Measurements from ENCODE around the gene CENPE. TPM values are rescaled to one million over a fixed set of nuclear protein-coding genes. Genes with fewer than 3 reads are reported as not detected.

The CENPE gene
- total RNA-seq, 1 experiment from 2014 or later: 80.3 TPM

DNA sequence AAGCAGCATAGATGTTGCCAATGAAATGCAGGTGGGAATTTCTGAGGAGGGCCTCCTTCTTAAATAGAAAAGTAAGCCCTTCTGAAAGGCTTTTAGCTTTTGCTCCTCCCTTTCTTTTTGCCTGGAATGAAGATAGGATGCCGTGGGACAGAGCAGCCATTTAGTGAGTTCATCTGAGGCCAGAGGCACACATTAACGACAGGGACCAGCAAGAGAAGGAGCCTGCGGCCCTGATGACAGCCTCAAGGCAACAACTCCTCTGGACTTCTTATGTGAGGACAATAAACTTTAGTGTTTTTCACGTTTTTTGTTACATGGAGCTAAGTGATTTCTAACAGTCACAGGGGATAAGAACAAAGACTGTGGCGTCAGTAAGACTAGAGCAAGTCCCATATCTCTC is 97.5 kb downstream of the CENPE start:
- intact Hi-C loops (cut with micrococcal nuclease; ENCODE audit: unreplicated experiment): loop anchor here (5.0 kb wide), 1 partner anchor 832 kb away; no protein-coding TSS in a partner anchor
- no TSS peak for BruUV-seq (replicated peaks)
- CTCF ChIA-PET: no interaction called here

DNA sequence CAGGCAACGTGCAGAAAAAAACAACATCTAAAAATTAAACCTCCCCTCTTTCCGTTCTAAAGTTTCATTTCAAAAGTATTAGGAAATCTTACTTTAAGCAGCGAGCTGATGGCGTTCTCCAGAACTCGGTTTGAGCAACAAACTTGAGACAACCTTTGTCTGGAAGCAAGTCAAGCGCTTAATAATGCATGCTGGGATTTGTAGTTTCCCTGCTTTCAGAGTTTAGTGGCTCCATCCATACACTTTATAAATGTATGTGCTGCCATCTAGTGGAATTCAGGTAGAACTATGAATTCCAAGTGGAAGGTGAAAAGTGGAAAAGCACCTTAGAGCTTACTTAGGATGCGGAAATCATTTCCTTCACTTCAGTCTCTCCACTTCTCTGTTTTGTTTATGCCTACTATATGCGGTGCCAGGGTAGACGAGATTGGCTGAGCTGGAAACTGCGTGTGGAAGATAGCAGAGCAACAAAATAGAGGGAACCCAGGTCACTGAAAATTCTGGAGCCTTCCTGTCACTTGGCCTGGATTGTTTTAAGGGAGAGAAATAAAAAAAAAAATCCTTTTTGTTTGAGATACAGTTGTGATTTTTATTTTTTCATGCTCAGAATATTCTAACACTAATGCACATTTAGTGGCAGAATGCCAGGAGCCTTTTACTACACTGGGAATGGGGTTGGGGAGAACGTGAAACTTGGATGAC is 98.3 kb downstream of the CENPE start, which contains the start of gene BDH2:
Gene BDH2, minus strand, starts transcription at position 144 of the 702 bp plus-strand sequence. CDS start 3,580 bp downstream, outside the sequence.
- DNase-seq (ENCODE audit: low spot score): peak; percentile 93
- peak within 1 kb of the TSS; percentile 12 for H3K27ac ChIP-seq (ENCODE audit: low read depth, low read length, poor library complexity, severe bottlenecking)
- CTCF ChIA-PET: interaction anchor here (0.7 to 1.7 kb wide), 6 partner anchors 10 to 842 kb away, joined by 3 to 5 read pairs (median 3); no protein-coding TSS in a partner anchor
- no TSS peak for BruUV-seq (replicated peaks)
- peaks cover 6% of the 10 kb centered on the region for H3K4me1 ChIP-seq (ENCODE audit: insufficient read depth, low read length, poor library complexity, severe bottlenecking)
- H3K36me3 ChIP-seq (ENCODE audit: insufficient read depth, low read length, poor library complexity, severe bottlenecking): no peaks in the 10 kb centered on the region
- TF ChIP-seq EZH2 (IDR thresholded peaks at IDR 0.05; ENCODE audit: borderline replicate concordance, low read depth, low read length, poor library complexity, severe bottlenecking): no peak
- TF ChIP-seq, protein P1, sequence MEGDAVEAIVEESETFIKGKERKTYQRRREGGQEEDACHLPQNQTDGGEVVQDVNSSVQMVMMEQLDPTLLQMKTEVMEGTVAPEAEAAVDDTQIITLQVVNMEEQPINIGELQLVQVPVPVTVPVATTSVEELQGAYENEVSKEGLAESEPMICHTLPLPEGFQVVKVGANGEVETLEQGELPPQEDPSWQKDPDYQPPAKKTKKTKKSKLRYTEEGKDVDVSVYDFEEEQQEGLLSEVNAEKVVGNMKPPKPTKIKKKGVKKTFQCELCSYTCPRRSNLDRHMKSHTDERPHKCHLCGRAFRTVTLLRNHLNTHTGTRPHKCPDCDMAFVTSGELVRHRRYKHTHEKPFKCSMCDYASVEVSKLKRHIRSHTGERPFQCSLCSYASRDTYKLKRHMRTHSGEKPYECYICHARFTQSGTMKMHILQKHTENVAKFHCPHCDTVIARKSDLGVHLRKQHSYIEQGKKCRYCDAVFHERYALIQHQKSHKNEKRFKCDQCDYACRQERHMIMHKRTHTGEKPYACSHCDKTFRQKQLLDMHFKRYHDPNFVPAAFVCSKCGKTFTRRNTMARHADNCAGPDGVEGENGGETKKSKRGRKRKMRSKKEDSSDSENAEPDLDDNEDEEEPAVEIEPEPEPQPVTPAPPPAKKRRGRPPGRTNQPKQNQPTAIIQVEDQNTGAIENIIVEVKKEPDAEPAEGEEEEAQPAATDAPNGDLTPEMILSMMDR (conservative IDR thresholded peaks at IDR 0.05; ENCODE audit: low read depth, low read length): peak; percentile 78
- intact Hi-C loops (cut with micrococcal nuclease; ENCODE audit: unreplicated experiment): loop anchor here (5.0 kb wide), 1 partner anchor 832 kb away; no protein-coding TSS in a partner anchor
- peak within 1 kb of the TSS; percentile 49 for H3K4me3 ChIP-seq (ENCODE audit: low read depth, low read length, poor library complexity, severe bottlenecking)
- POLR2A ChIA-PET (ENCODE audit: low non-redundant PET): interaction anchor here (0.6 kb wide), 1 partner anchor 844 kb away, joined by 3 read pairs; no protein-coding TSS in a partner anchor
- no peaks in the 10 kb centered on the region for H3K9me3 ChIP-seq (ENCODE audit: low read depth, low read length, poor library complexity, severe bottlenecking)
- H3K27me3 ChIP-seq (replicated peaks; ENCODE audit: insufficient read depth, low read depth, low read length, poor library complexity): no peaks in the 10 kb centered on the region

More for the DNA sequence above, 97.5 kb downstream of the CENPE start:
- Histone ChIP-seq H3K4me1 (ENCODE audit: insufficient read depth, low read length, poor library complexity, severe bottlenecking) (peaks cover 6% of the 10 kb centered on the region), H3K27me3 (replicated peaks; ENCODE audit: insufficient read depth, low read depth, low read length, poor library complexity) (no peaks in the 10 kb centered on the region), H3K27ac (ENCODE audit: low read depth, low read length, poor library complexity, severe bottlenecking) (no peak overlapping the region), H3K36me3 (ENCODE audit: insufficient read depth, low read length, poor library complexity, severe bottlenecking) (no peaks in the 10 kb centered on the region), H3K9me3 (ENCODE audit: low read depth, low read length, poor library complexity, severe bottlenecking) (no peaks in the 10 kb centered on the region), H3K4me3 (ENCODE audit: low read depth, low read length, poor library complexity, severe bottlenecking) (no peak overlapping the region)
- TF ChIP-seq, protein P1 (conservative IDR thresholded peaks at IDR 0.05; ENCODE audit: low read depth, low read length): no peak
- DNase-seq (ENCODE audit: low spot score): no peak
- POLR2A ChIA-PET (ENCODE audit: low non-redundant PET): interaction anchor here (0.5 kb wide), 1 partner anchor 793 kb away, joined by 4 read pairs; no protein-coding TSS in a partner anchor

DNA sequence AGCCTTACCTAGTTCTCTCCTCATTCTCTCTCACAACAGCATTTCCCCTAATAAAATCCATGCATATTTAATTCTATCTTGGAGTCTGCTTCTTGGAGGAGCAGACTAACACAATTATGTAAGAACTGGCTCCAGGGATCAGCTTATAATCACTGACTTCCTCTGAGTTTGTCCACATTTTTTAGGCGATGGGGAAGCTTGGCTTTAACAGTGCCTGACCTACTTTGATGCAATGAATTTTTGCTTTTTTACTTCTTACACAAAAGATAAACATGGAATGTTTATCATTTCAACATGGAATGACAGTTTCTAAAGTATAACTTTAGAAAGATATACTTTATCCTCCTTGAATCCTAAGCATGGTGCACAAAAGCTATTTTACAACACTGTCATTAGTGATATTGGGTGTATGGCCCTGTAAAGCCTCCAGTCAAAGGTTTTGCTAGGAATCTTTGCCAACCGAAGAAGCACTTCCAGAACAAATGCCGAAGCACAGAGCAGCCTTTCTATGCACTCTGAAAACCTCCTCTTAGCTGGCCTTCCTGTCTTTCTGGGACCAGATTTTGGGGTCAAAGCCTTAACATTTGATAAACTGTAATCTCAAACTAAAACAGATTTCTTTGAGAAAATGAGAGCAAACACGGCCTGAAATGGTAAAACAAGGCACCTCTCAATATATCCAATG is 99.2 kb downstream of the CENPE start:
- Histone ChIP-seq H3K27ac (ENCODE audit: low read depth, low read length, poor library complexity, severe bottlenecking) (peak overlapping the region; percentile 12), H3K9me3 (ENCODE audit: low read depth, low read length, poor library complexity, severe bottlenecking) (no peaks in the 10 kb centered on the region), H3K27me3 (replicated peaks; ENCODE audit: insufficient read depth, low read depth, low read length, poor library complexity) (no peaks in the 10 kb centered on the region), H3K4me3 (ENCODE audit: low read depth, low read length, poor library complexity, severe bottlenecking) (peak overlapping the region; percentile 49), H3K36me3 (ENCODE audit: insufficient read depth, low read length, poor library complexity, severe bottlenecking) (no peaks in the 10 kb centered on the region), H3K4me1 (ENCODE audit: insufficient read depth, low read length, poor library complexity, severe bottlenecking) (peaks cover 6% of the 10 kb centered on the region)
- intact Hi-C loops (cut with micrococcal nuclease; ENCODE audit: unreplicated experiment): no loop called here
- POLR2A ChIA-PET (ENCODE audit: low non-redundant PET): interaction anchor here (0.5 kb wide), 1 partner anchor 278 kb away, joined by 3 read pairs; no protein-coding TSS in a partner anchor
- CTCF ChIA-PET: interaction anchor here (1.2 to 1.7 kb wide), 3 partner anchors 310 to 833 kb away, joined by 3 to 5 read pairs (median 3); no protein-coding TSS in a partner anchor
- DNase-seq (ENCODE audit: low spot score): peak; percentile 24
- TF ChIP-seq, protein P1 (conservative IDR thresholded peaks at IDR 0.05; ENCODE audit: low read depth, low read length): no peak
- no peak for TF ChIP-seq EZH2 (IDR thresholded peaks at IDR 0.05; ENCODE audit: borderline replicate concordance, low read depth, low read length, poor library complexity, severe bottlenecking)
- BruUV-seq (replicated peaks): no TSS peak

Measured in A673 (cell line).